Stomach (tissue), 4 donors: ENCODE results near the gene ELOB.

Source experiments
- CTCF ChIP-seq, 7 experiments: fragments of 450-650 bp in 4 of 7; fragments of 200-600 bp in 3 of 7; sonication (generic) in 3 of 7; IDR thresholded peaks; one replicate each; pipeline ENCODE4 v1.5.1; 2016 to 2019; ENCODE audit warnings: antibody characterized with exemption in 7 of 7, control low read depth in 2 of 7, mild to moderate bottlenecking in 1 of 7
- POLR2A ChIP-seq, 4 donors: fragments of 450-650 bp; IDR thresholded peaks; one replicate each; pipeline ENCODE4 v1.6.1; 2016; ENCODE audit warnings: antibody characterized with exemption in 4 of 4, control low read depth in 2 of 4, mild to moderate bottlenecking in 1 of 4, moderate library complexity in 1 of 4
- POLR2AphosphoS5 ChIP-seq, 3 donors: sonication (generic); formaldehyde crosslinking; IDR thresholded peaks; one replicate each; pipeline ENCODE4 v1.6.1; 2016; ENCODE audit warnings: antibody characterized with exemption in 3 of 3

GRCh38 chr16:2745961-2746360, 31.1 kb downstream of the ELOB start:
- TF ChIP-seq CTCF (IDR thresholded peaks at IDR 0.05), result no peak
- TF ChIP-seq POLR2AphosphoS5 (IDR thresholded peaks at IDR 0.05), result no peak
- no peak for TF ChIP-seq POLR2A (IDR thresholded peaks at IDR 0.05)
